ENCODE data around the gene PRR13.
"Not testable (repeated sequence)": the region's sequence is repeated elsewhere in the genome, so short reads cannot be mapped to it uniquely, and the experiment has no call there.

Gene PRR13

GRCh38 chr12:53435326-53435725 is 6.2 kb upstream of the PRR13 start:
- in situ Hi-C loops (cut with HindIII; ENCODE audit: low sequenced_read_pairs), result not testable (repeated sequence)

GRCh38 chr12:53439582-53439981 is 2.0 kb upstream of the PRR13 start:
- in situ Hi-C loops (cut with HindIII; ENCODE audit: low sequenced_read_pairs), result not testable (repeated sequence)

- in situ Hi-C loops (cut with HindIII; ENCODE audit: low sequenced_read_pairs), result no loop called here
Measured at GRCh38 chr12:53443955-53444354, 2.4 kb downstream of the PRR13 start.

- in situ Hi-C loops (cut with HindIII; ENCODE audit: low sequenced_read_pairs), result not testable (repeated sequence)
Measured at GRCh38 chr12:53444593-53445325, 3.2 kb downstream of the PRR13 start.

GRCh38 chr12:53450936-53451335 is 9.4 kb downstream of the PRR13 start:
- in situ Hi-C loops (cut with HindIII; ENCODE audit: low sequenced_read_pairs), result no loop called here

- in situ Hi-C loops (cut with HindIII; ENCODE audit: low sequenced_read_pairs), result no loop called here
Measured at GRCh38 chr12:53451661-53452158, 10.2 kb downstream of the PRR13 start, which contains the start of gene PCBP2. Gene PCBP2, plus strand, starts transcription at chr12:53452102. Its CDS starts 2,699 bp downstream, at chr12:53454801.

GRCh38 chr12:53452159-53453077 is 10.9 kb downstream of the PRR13 start:
- in situ Hi-C loops (cut with HindIII; ENCODE audit: low sequenced_read_pairs), result no loop called here

- in situ Hi-C loops (cut with HindIII; ENCODE audit: low sequenced_read_pairs), result no loop called here
Measured at GRCh38 chr12:53453953-53454640, 12.6 kb downstream of the PRR13 start.

- in situ Hi-C loops (cut with HindIII; ENCODE audit: low sequenced_read_pairs), result no loop called here
Measured at GRCh38 chr12:53454707-53455106, 13.2 kb downstream of the PRR13 start.

- in situ Hi-C loops (cut with HindIII; ENCODE audit: low sequenced_read_pairs), result no loop called here
Measured at GRCh38 chr12:53456654-53457366, 15.3 kb downstream of the PRR13 start.

GRCh38 chr12:53459097-53459496 is 17.6 kb downstream of the PRR13 start:
- in situ Hi-C loops (cut with HindIII; ENCODE audit: low sequenced_read_pairs), result no loop called here

- in situ Hi-C loops (cut with HindIII; ENCODE audit: low sequenced_read_pairs), result no loop called here
Measured at GRCh38 chr12:53461059-53461458, 19.5 kb downstream of the PRR13 start.

- in situ Hi-C loops (cut with HindIII; ENCODE audit: low sequenced_read_pairs), result no loop called here
Measured at GRCh38 chr12:53461591-53461990, 20.1 kb downstream of the PRR13 start.

GRCh38 chr12:53462935-53463334 is 21.4 kb downstream of the PRR13 start:
- in situ Hi-C loops (cut with HindIII; ENCODE audit: low sequenced_read_pairs), result no loop called here

GRCh38 chr12:53463802-53464560 is 22.4 kb downstream of the PRR13 start:
- in situ Hi-C loops (cut with HindIII; ENCODE audit: low sequenced_read_pairs), result no loop called here

- in situ Hi-C loops (cut with HindIII; ENCODE audit: low sequenced_read_pairs), result no loop called here
Measured at GRCh38 chr12:53464685-53465418, 23.3 kb downstream of the PRR13 start.

- in situ Hi-C loops (cut with HindIII; ENCODE audit: low sequenced_read_pairs), result no loop called here
Measured at GRCh38 chr12:53465679-53466078, 24.1 kb downstream of the PRR13 start.

GRCh38 chr12:53466640-53467039 is 25.1 kb downstream of the PRR13 start:
- in situ Hi-C loops (cut with HindIII; ENCODE audit: low sequenced_read_pairs), result no loop called here

GRCh38 chr12:53467082-53467481 is 25.5 kb downstream of the PRR13 start:
- in situ Hi-C loops (cut with HindIII; ENCODE audit: low sequenced_read_pairs), result no loop called here
